ENCODE measurements around the gene TIGAR.

Gene TIGAR

GRCh38 chr12:4380332-4380731, 59.3 kb downstream of the TIGAR start:
- no peak for DNase-seq

- no peak for DNase-seq
Measured at GRCh38 chr12:4383304-4383865, 62.4 kb downstream of the TIGAR start.

- peak; percentile 13 for DNase-seq
Measured at GRCh38 chr12:4386801-4387200, 65.8 kb downstream of the TIGAR start.

- no peak for DNase-seq
Measured at GRCh38 chr12:4387607-4388006, 66.6 kb downstream of the TIGAR start.

GRCh38 chr12:4388032-4388431, 67.0 kb downstream of the TIGAR start:
- DNase-seq = no peak

- DNase-seq = no peak
Measured at GRCh38 chr12:4388662-4389061, 67.6 kb downstream of the TIGAR start.

GRCh38 chr12:4392223-4392742, 71.3 kb downstream of the TIGAR start:
- no peak for DNase-seq

GRCh38 chr12:4393211-4393610, 72.2 kb downstream of the TIGAR start:
- DNase-seq = no peak

GRCh38 chr12:4395818-4396217, 74.8 kb downstream of the TIGAR start:
- no peak for DNase-seq

- no peak for DNase-seq
Measured at GRCh38 chr12:4401117-4401516, 80.1 kb downstream of the TIGAR start.

- DNase-seq = no peak
Measured at GRCh38 chr12:4402996-4403395, 82.0 kb downstream of the TIGAR start.

All from COR-L47 (cell line).